Left renal pelvis (tissue), 4 donors: ENCODE data around the gene MYCL. TPM values are rescaled to one million over a fixed set of nuclear protein-coding genes. Genes with fewer than 3 reads are reported as not detected.
"Not testable (repeated sequence)": the region's sequence is repeated elsewhere in the genome, so short reads cannot be mapped to it uniquely, and the experiment has no call there.

Experiments
- DNase-seq, 4 donors: peaks; one replicate each; pipeline ENCODE4 v3.0.0-alpha.2; 2013; ENCODE audit warnings: low read depth in 4 of 4, low spot score in 3 of 4
- polyA plus RNA-seq, 4 donors: library from polyadenylated mRNA; unstranded; fragments of 120-200 nt; gene quantifications; one replicate each; pipeline ENCODE4 v1.2.1, GENCODE V29; 2013; ENCODE audit not compliant: insufficient read length in 4 of 4

Gene MYCL
- polyA plus RNA-seq, 4 donors = 1.6 to 12.5 (median 8.6) TPM

- no peak for DNase-seq
Observed at GRCh38 chr1:39922251-39922688, 20.6 kb upstream of the MYCL start.

GRCh38 chr1:39919545-39919944, 17.8 kb upstream of the MYCL start:
- peak in 1 of 4 donors; percentile 61 for DNase-seq

- no peak for DNase-seq
Observed at GRCh38 chr1:39917825-39918224, 16.1 kb upstream of the MYCL start.

- no peak for DNase-seq
Observed at GRCh38 chr1:39915499-39916129, 13.9 kb upstream of the MYCL start.

- DNase-seq = not testable (repeated sequence)
Observed at GRCh38 chr1:39913136-39913535, 11.4 kb upstream of the MYCL start.

- DNase-seq = no peak
Observed at GRCh38 chr1:39910263-39910662, 8.5 kb upstream of the MYCL start.

GRCh38 chr1:39908534-39908933, 6.8 kb upstream of the MYCL start:
- DNase-seq = no peak

- no peak for DNase-seq
Observed at GRCh38 chr1:39907528-39908453, 6.1 kb upstream of the MYCL start.

- no peak for DNase-seq
Observed at GRCh38 chr1:39905172-39905571, 3.5 kb upstream of the MYCL start.

- no peak for DNase-seq
Observed at GRCh38 chr1:39902460-39902807, 717 bp upstream of the MYCL start.

GRCh38 chr1:39901464-39901713, 328 bp downstream of the MYCL start:
- DNase-seq = no peak

GRCh38 chr1:39900662-39901463, 854 bp downstream of the MYCL start:
- DNase-seq = no peak

GRCh38 chr1:39899611-39900538, 1.8 kb downstream of the MYCL start:
- no peak for DNase-seq

GRCh38 chr1:39898648-39899603, 2.8 kb downstream of the MYCL start:
- peak in 1 of 4 donors; percentile 60 for DNase-seq

- DNase-seq = no peak
Observed at GRCh38 chr1:39898191-39898590, 3.5 kb downstream of the MYCL start.

- DNase-seq = no peak
Observed at GRCh38 chr1:39896909-39897685, 4.6 kb downstream of the MYCL start.

- DNase-seq = no peak
Observed at GRCh38 chr1:39895731-39896480, 5.8 kb downstream of the MYCL start.
